ENCODE data around the gene PEX1.
A peak's percentile ranks its signal among the peaks of the same experiment; 100 is the strongest.

PEX1 gene

GRCh38 chr7:92528188-92528957, at the start of gene PEX1, which contains the start of gene RBM48:
Gene PEX1, minus strand, starts transcription at chr7:92528520. Its CDS starts 85 bp downstream, at chr7:92528435.
Gene RBM48, plus strand, starts transcription at chr7:92528795. Its CDS starts 19 bp downstream, at chr7:92528814.
- peak; percentile 99 for DNase-seq (ENCODE audit: low spot score)
- TF ChIP-seq, protein P1, sequence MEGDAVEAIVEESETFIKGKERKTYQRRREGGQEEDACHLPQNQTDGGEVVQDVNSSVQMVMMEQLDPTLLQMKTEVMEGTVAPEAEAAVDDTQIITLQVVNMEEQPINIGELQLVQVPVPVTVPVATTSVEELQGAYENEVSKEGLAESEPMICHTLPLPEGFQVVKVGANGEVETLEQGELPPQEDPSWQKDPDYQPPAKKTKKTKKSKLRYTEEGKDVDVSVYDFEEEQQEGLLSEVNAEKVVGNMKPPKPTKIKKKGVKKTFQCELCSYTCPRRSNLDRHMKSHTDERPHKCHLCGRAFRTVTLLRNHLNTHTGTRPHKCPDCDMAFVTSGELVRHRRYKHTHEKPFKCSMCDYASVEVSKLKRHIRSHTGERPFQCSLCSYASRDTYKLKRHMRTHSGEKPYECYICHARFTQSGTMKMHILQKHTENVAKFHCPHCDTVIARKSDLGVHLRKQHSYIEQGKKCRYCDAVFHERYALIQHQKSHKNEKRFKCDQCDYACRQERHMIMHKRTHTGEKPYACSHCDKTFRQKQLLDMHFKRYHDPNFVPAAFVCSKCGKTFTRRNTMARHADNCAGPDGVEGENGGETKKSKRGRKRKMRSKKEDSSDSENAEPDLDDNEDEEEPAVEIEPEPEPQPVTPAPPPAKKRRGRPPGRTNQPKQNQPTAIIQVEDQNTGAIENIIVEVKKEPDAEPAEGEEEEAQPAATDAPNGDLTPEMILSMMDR (IDR thresholded peaks at IDR 0.05): no peak
- peak within 1 kb of the TSS; percentile 86 to 90 for H3K27ac ChIP-seq
- peak within 1 kb of the TSS; percentile 99 for H3K4me3 ChIP-seq

DNA sequence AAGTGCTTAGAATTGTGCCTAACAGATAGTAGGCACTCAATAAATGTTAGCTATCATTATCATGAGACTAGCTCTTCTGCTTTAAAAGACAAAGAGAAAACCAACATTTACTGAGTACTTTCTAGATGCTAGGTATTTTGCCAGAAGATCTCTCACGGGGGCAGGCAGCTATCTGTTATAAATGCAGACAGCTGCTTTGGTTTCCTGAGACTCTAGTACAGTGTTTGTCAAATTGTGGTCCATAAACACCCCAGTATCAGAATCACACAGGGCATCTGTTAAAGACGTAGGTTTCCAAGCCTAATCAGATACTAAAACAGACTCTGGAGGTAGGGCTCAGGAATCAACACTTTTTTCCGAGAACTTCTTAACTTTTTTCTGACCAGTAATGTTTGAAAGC, 48.0 kb upstream of the PEX1 start:
- H3K27ac ChIP-seq: no peak overlapping the region
- H3K4me3 ChIP-seq: no peak overlapping the region

DNA sequence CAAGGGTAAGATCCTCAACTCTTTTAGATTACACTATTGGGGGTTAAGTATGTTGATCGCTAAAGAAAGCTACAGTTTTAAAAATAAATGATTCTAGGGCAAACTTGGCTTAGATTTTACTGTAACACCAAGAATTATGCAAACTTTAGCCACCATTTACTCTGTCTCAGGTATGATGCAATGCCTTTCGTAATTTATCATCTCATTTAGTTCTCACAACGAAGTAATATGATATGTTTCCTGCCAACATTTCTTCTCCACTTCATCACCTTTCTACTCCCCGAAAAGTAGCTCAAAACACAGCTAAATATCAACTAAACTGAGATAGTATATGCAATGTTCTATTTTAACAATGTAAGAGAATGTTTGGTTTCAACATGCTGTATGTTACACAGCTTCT, 40.8 kb upstream of the PEX1 start:
- DNase-seq (ENCODE audit: low spot score): no peak
- Histone ChIP-seq H3K27ac (no peak overlapping the region), H3K4me3 (no peak overlapping the region)
- TF ChIP-seq, protein P1 (IDR thresholded peaks at IDR 0.05): no peak

More for the DNA sequence above, 48.0 kb upstream of the PEX1 start:
- TF ChIP-seq, protein P1 (IDR thresholded peaks at IDR 0.05): no peak
- DNase-seq (ENCODE audit: low spot score): no peak

DNA sequence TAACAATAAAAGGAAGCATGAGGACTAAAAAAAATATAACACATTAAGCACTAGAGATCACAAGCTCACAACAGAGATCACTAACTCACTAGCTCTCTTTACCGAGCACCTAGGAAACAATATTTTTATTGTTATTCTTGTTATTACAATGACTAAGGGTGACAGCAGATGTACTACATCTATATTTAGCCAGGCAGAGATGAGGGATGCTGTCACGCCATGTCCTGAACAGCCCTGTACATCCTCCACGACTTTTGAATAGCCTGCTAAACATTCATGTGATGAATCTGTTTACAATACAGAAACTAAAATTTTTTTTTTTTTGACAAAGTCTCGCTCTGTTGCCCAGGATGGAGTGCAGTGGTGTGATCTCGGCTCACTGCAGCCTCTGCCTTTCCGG, 39.1 kb upstream of the PEX1 start:
- no peak overlapping the region for H3K4me3 ChIP-seq
- DNase-seq (ENCODE audit: low spot score): no peak
- no peak overlapping the region for H3K27ac ChIP-seq
- TF ChIP-seq, protein P1 (IDR thresholded peaks at IDR 0.05): no peak

DNA sequence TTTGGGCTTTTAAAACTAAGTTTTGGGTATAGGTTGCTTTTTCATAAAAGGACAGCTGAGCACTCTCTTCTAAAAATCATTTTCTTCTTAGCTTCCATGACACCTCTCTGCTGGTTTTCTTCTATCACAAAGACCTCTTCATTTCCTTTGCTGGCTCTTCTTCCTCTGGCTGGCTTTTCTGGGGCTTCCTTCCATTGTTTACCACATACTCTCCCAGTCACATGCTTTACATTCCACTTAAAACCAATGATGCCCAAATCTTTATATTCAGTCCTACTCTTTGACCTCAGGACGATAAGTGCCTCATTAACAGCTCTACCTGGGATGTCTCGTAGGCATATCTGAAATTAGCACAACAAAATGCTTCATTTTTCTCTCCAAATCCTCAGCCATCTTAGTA, 35.0 kb upstream of the PEX1 start:
- Histone ChIP-seq H3K27ac (no peak overlapping the region), H3K4me3 (no peak overlapping the region)
- DNase-seq (ENCODE audit: low spot score): no peak
- TF ChIP-seq, protein P1 (IDR thresholded peaks at IDR 0.05): no peak

GRCh38 chr7:92560602-92561001, 32.3 kb upstream of the PEX1 start:
- no peak for DNase-seq (ENCODE audit: low spot score)

More at GRCh38 chr7:92560602-92561001, 32.3 kb upstream of the PEX1 start:
- H3K27ac ChIP-seq: no peak overlapping the region
- TF ChIP-seq, protein P1 (IDR thresholded peaks at IDR 0.05): no peak
- no peak overlapping the region for H3K4me3 ChIP-seq

All from coronary artery (tissue), 2 donors.